ENCODE measurements around the gene LPGAT1.

DNA sequence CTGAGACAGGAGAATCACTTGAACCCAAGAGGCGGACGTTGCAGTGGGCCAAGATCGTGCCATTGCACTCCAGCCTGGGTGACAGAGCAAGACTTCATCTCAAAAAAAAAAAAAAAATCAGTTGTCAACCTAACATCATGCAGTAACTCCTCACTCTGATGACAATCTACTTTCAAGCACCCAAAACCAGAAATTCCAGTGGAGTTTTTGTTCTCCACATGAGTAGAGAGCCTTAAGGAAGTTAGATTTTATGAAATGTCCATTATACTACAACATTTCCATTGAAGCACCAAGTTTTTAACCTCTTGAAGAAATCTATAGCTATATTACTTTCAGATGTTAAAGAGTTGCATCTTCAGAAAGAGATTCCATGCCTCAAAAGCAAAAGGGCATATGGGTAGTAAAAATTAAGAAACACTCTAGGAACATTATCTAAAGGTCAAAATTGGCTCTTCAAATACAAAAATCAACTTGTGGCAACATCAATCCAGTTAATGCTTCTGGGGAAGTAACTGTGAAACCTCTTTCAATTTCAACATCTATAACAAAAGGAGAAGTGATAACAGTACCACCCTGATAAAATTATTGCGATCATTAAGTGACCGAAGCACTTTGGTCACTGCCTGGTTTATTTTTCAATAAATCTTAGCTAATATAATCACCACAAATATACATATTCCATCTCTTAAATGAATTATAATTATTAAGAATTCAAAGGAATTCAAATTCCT, 7.7 kb downstream of the LPGAT1 start:
- TF ChIP-seq, protein P1, sequence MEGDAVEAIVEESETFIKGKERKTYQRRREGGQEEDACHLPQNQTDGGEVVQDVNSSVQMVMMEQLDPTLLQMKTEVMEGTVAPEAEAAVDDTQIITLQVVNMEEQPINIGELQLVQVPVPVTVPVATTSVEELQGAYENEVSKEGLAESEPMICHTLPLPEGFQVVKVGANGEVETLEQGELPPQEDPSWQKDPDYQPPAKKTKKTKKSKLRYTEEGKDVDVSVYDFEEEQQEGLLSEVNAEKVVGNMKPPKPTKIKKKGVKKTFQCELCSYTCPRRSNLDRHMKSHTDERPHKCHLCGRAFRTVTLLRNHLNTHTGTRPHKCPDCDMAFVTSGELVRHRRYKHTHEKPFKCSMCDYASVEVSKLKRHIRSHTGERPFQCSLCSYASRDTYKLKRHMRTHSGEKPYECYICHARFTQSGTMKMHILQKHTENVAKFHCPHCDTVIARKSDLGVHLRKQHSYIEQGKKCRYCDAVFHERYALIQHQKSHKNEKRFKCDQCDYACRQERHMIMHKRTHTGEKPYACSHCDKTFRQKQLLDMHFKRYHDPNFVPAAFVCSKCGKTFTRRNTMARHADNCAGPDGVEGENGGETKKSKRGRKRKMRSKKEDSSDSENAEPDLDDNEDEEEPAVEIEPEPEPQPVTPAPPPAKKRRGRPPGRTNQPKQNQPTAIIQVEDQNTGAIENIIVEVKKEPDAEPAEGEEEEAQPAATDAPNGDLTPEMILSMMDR (IDR thresholded peaks at IDR 0.05; ENCODE audit: low read length): no peak
- TF ChIP-seq EZH2 (optimal IDR thresholded peaks at IDR 0.05; ENCODE audit: low read depth, low read length) (no peak), EZH2phosphoT487 (IDR thresholded peaks at IDR 0.05; ENCODE audit: low read length) (no peak)
